Left cardiac atrium (tissue), 4 donors: ENCODE measurements around the gene RS1. TPM values are rescaled to one million over a fixed set of nuclear protein-coding genes. Genes with fewer than 3 reads are reported as not detected.
A peak's percentile ranks its signal among the peaks of the same experiment; 100 is the strongest.

Source experiments
- ATAC-seq, 2 donors: fragments of 200-7000 bp; cut with Tn5 transposase; one replicate each; pipeline ENCODE4 v1.9.1; 2020; ENCODE audit warnings: mild to moderate bottlenecking in 2 of 2, moderate library complexity in 2 of 2
- DNase-seq: peaks from one replicate; pipeline ENCODE4 v3.0.0-alpha.2; 2020
- intact Hi-C, 2 donors: fragments of 100-400 bp; cut with DNase I; formaldehyde crosslinking; loops; one replicate each; pipeline versions ENCODE4 v1.14.1 to v1.15.1; 2022 to 2023
- long read RNA-seq: library from polyadenylated mRNA; unstranded; transcript quantifications from one replicate; pipeline ENCODE4 v2.0.0, GENCODE V29; 2021
- total RNA-seq, 2 donors: library from RNA; stranded (reverse); fragmentation: NEBNext Ultra II Directional; extraction: Animal tissue kit (Norgen Biotek cat#: 25700); gene quantifications; one replicate each; pipeline ENCODE4 v1.2.1, GENCODE V29; 2021
- donor health status: DM: no; HTN: yes; CAD: no.
- donor health status: DM: no; HTN: yes; CAD: no; lungs with severe emphysema.
- donor health status: DM: yes; HTN: yes; CAD: no.
- donor health status: Dilated cardiomyopathy.

The RS1 gene
- total RNA-seq: not detected
- long read RNA-seq: 0 reads

GRCh38 chrX:18672008-18672407, at the start of gene RS1:
RS1 (minus strand) TSS chrX:18672108; CDS start chrX:18672068, 40 bp downstream.
- intact Hi-C loops: loop anchor here in 1 of 2 donors (5.0 kb wide), 1 partner anchor 215 kb away; no protein-coding TSS in a partner anchor
- no peak for DNase-seq

DNA sequence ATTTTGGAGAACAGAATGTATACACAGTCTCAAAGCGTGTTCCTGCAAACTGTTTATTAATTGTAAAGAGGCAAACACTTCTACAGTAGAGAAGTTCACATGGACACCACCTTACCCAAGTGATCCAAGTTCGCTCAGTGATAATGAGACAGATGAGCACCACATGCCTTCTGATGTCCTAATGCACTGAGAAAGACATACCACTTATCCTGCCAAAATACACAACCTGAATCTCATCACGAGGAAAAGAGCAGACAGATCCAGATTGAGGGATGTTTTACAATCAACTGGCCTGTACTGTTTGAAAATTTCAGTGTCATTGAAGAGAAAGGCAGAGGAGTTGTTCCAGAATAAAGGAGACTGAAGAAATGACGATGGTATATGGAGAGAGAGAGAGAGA, 47.9 kb upstream of the RS1 start:
- no peak for DNase-seq
- intact Hi-C loops: no loop called here
- no peak for ATAC-seq

More at GRCh38 chrX:18672008-18672407, at the start of gene RS1:
- ATAC-seq: no peak

DNA sequence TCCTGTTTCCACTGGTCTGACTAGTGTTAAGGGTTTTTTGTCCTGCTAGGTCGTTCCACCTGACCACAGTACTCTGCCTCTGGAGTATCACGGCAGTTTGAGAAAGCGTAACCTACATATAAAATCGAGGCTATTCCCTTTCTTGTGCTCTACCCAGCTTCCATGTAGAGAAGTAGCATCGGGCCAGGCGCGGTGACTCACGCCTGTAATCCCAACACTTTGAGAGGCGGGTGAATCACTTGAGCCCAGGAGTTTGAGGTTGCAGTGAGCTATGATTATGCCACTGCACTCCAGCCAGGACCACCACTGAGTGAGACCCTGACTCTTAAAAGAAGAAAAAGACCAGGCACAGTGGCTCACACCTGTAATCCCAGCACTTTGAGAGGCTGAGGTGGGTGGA, 43.0 kb upstream of the RS1 start:
- ATAC-seq (no peak), DNase-seq (no peak)
- intact Hi-C loops: no loop called here

DNA sequence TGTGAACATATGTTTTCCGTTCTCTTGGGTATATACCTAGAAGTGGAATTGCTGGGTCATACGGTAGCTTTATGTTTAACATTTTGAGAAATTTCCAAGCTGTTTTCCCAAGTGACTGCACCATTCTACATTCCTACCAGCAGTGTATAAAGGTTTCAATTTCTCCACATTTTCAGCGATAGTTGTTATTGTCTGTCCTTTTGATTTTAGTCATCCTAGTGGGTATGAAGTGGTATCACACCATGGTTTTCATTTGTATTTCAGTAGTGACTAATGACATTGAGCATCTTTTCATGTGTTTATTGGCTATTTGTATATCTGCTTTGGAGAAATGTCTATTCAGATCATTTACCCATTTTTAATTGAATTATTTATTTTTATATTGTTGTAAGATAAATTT, 37.9 kb upstream of the RS1 start:
- ATAC-seq (no peak), DNase-seq (no peak)
- intact Hi-C loops: no loop called here

DNA sequence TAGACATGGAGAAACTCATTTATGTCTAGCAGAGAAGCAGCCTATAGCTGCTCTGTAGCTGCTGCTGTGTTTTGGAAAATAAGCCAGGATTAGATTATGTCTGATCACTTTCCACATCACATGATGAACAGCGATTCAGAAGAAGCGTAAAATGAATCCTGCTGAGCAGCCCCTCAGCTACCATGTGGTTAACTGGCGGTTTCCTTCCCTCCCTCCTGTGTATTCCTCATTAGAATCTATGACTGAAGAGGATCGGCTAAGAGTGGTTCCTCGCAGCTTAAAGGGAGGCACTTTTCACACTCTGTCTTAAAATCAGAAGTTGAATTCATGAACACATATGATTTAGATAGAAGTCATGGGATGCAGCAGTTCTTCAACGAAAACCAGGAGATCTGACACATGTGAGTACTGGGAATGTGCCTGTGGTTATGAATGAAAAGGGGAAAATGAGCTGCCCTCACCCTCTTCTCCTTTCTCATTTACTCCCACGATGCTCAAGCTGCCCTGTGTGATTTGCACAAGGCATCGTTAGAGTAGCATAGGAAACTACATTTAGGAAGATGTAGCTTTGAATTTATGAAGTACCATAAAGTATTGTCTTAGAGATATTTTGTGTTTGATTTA, 35.6 kb upstream of the RS1 start, which contains the start of gene PPEF1:
Gene PPEF1, plus strand, starts transcription at position 220 of the 624 bp plus-strand sequence. Its CDS starts 136 bp downstream, at position 356.
- intact Hi-C loops: no loop called here
- DNase-seq: no peak
- no peak for ATAC-seq

DNA sequence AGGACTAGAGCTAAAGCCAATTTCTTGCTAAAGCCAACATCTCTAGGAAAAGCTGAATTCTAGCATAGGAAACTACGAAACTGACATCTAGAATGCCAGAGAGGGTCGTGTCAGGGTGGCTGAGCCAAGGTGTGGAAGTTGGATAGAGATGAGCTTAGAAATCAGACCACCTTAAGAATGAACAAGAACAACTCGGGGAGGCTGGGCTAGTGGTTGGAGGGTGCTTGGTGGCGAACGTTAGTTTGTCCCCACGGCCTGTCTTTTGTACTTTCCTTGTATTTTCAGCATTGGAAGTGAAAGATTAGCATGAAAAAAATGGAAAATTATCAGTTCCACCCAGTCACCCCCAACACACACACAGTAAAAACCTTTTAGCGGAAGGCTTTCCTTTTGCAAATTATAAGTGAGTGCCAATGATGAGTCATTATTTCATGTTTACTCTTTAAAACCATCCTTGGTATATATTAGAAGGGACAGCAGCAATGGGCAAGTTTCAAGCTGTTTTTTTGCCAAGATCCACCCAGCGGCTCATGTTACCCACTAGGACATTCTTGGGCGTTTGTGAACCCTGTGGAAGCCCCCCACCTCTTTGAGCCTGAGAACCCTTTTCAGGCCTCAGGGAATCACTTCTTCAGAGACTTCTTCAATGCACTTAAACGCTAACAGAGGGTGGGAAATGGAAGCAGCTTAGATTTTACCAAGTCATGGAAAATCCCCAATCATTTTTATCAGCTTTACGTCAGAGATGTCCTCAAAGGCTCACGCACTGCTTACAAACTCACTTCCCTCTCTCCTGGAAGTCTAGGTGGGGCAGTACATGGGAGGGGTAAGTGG, 30.7 kb upstream of the RS1 start:
- no peak for DNase-seq
- ATAC-seq: peak in 1 of 2 donors; percentile 50
- intact Hi-C loops: no loop called here

- intact Hi-C loops: no loop called here
- ATAC-seq (no peak), DNase-seq (peak; percentile 76)
Observed at GRCh38 chrX:18701621-18702361, 29.9 kb upstream of the RS1 start.

DNA sequence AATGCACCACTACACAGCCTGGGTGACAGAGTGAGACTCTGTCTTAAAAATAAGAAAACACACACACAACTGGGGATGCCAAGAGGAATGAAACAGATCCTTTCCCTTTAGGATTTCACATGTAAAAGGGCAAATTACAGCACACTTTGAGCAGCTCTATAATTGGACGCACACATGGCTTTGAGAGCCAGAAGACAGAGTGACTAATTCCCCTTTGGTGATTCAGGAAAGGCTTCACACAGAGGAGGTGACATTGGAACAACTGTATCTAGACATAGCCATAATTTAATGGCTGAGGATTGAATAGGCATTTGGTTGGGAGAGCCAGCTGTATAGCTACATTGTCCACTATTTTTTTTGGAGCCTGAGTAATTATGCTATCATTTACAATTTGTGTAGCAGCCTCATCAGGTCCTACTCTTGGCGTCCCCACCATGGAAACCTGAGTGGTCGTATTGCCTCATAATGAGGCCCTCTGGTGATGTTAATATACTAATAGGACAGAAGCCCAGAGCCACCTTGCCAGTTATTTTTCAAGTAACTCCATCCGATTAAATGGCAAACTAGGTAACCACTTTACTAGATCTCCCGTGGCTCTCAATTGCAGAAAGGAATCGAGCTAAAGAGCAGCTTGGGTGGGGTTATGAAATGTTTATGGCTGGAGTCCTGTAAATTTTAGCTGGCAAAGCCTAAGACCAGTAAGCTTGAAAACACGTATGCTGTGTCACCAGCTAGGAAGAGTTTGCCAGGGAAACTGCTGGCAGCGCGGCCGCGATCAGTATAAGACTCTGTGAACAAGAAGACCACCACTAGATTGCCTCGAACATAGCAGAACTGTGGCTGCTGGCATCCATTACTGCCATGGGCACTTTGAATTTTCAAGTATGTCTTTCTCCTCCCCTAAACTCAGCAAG, 27.1 kb upstream of the RS1 start:
- no peak for ATAC-seq
- no peak for DNase-seq
- intact Hi-C loops: no loop called here

DNA sequence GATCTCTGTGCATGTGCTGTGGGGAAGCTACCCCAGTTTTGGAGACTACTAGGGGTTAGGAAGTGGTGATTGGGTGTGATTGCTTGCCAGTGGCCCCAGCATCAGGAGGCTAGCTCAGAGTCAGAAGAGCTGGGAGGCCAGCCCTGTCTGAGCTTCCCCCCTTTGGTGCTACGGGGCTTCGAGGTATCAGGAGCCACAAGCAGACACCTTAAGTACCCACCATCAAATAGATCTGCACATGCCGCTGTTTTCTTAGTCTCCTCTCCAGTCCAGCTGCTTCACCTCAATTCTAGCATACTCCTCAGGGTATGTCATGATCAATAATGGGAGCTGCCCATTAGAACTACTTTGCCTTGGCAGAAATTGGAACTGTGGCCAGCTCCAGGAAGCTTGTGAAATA, 24.7 kb upstream of the RS1 start:
- intact Hi-C loops: no loop called here
- ATAC-seq: no peak
- no peak for DNase-seq

- ATAC-seq (no peak), DNase-seq (no peak)
- intact Hi-C loops: no loop called here
Observed at GRCh38 chrX:18692541-18692940, 20.6 kb upstream of the RS1 start.

GRCh38 chrX:18691431-18691830, 19.5 kb upstream of the RS1 start:
- DNase-seq (no peak), ATAC-seq (no peak)
- intact Hi-C loops: no loop called here

DNA sequence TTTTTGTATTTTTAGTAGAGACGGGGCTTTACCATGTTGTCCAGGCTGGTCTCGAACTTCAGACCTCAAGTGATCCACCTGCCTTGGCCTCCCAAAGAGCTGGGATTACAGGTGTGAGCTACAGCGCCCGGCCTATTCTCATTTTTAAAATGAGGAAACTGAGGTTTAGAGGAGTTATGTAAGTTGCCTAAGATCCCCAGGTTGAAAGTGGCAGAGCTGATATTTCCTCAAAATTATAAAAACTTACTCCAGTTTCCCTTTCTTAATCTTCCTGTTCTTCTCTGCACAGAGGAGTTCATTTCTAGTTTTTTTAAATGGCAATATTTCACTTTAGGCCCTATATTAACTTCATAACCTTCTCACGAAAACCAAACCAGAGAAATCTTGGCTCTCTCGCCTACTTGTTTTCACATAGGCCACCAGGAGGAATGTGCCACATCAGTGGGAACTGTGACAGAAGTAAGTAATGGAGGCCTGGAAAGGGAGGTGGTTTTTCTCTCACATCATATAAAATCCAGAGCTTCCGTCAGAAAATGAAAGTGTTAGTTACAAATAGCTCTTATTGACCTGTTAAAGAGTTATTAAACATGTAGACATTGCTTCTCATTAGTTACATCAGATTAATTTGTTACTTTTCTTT, 16.1 kb upstream of the RS1 start:
- intact Hi-C loops: no loop called here
- ATAC-seq (no peak), DNase-seq (no peak)

GRCh38 chrX:18682979-18683387, 11.1 kb upstream of the RS1 start:
- ATAC-seq (no peak), DNase-seq (no peak)
- intact Hi-C loops: no loop called here

DNA sequence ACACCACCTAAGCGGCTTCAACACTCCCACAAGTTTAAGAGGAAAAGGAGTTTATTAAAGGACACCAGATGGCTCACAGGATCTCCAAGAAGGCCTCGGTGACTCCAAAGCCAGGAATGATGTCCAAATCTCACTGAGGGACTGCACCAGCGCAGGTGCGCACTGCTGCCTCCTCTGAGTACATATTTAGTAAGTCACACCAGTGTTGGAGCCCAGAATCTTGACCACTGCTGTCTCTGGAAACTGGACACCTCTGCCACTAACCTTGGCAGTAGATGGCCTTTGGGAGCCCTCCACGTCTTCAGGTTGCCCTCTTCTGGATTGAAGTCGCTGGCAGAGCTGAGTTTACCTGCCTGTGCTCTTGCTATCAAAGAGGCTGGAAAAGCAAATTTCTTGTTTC, 10.1 kb upstream of the RS1 start:
- no peak for DNase-seq
- ATAC-seq: no peak
- intact Hi-C loops: no loop called here

GRCh38 chrX:18677161-18677869, 5.4 kb upstream of the RS1 start:
- no peak for ATAC-seq
- DNase-seq: no peak
- intact Hi-C loops: no loop called here

DNA sequence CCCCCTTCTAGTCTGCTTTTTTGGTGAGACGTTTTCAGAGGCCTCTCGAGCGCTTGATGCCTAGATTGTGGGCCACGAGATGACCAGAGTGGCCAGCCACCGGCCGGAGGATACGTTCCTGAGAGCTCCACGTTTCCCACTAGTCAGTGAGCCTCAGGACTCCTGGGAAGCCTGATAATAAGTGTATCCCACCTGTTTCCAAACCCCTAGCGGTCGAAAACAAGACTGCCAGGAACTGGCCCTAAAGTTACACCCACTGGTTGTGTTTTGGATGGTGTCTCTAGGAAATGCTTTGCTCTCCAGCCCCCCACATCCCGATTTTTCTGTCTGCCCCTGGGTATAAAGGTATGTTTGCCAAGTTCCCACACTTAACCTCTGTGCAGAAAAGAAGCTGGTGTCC, 4.6 kb upstream of the RS1 start:
- intact Hi-C loops: no loop called here
- no peak for ATAC-seq
- DNase-seq: no peak

- ATAC-seq (no peak), DNase-seq (no peak)
- intact Hi-C loops: no loop called here
Observed at GRCh38 chrX:18676050-18676449, 4.1 kb upstream of the RS1 start.
